Natural killer cell (primary cell): ENCODE data around the gene SNX30. TPM values are rescaled to one million over a fixed set of nuclear protein-coding genes. Genes with fewer than 3 reads are reported as not detected.

Experiments
- ATAC-seq, 3 donors: fragments of 150-1000 bp in 2 of 3; fragments of 200-7000 bp in 1 of 3; cut with Tn5 transposase; 1 replicate in 1 of 3; 2 replicates in 2 of 3; pipeline ENCODE4 v1.10.0; 2021; ENCODE audit warnings: mild to moderate bottlenecking in 2 of 3, moderate library complexity in 2 of 3
- DNase-seq, 2 donors: peaks; one replicate each; pipeline versions ENCODE4 v3.0.0 to v3.0.0-alpha.2; 2013 to 2021; ENCODE audit warnings: mixed read lengths in 1 of 2
- H3K27ac ChIP-seq: one replicate; pipeline ENCODE4 v1.5.1; 2013; ENCODE audit warnings: mild to moderate bottlenecking, low read length
- H3K27me3 ChIP-seq: one replicate; pipeline ENCODE4 v1.6.1; 2013; ENCODE audit warnings: low read length; ENCODE audit not compliant: control insufficient read depth, insufficient read depth
- H3K36me3 ChIP-seq: one replicate; pipeline ENCODE4 v1.6.1; 2013; ENCODE audit warnings: low read length; ENCODE audit not compliant: control insufficient read depth, insufficient read depth
- H3K4me1 ChIP-seq: one replicate; pipeline ENCODE4 v1.6.1; 2013; ENCODE audit warnings: low read length; ENCODE audit not compliant: control insufficient read depth, insufficient read depth
- H3K4me3 ChIP-seq: one replicate; pipeline ENCODE4 v1.5.1; 2013; ENCODE audit warnings: low read length
- H3K9me3 ChIP-seq: one replicate; pipeline ENCODE4 v1.6.1; 2013; ENCODE audit warnings: low read length; ENCODE audit not compliant: control insufficient read depth, insufficient read depth
- H3K27ac Mint-ChIP-seq, 2 donors: one replicate each; pipeline ENCODE4 v1.8.0; 2022; ENCODE audit warnings: mild to moderate bottlenecking in 2 of 2, mixed read lengths in 2 of 2, moderate library complexity in 1 of 2
- H3K27me3 Mint-ChIP-seq, 2 donors: one replicate each; pipeline ENCODE4 v1.8.0; 2022; ENCODE audit warnings: low read depth in 2 of 2, mixed read lengths in 2 of 2
- H3K36me3 Mint-ChIP-seq: one replicate; pipeline ENCODE4 v1.8.0; 2022; ENCODE audit warnings: mixed read lengths
- H3K4me1 Mint-ChIP-seq, 2 donors: one replicate each; pipeline ENCODE4 v1.8.0; 2022; ENCODE audit warnings: mixed read lengths in 2 of 2
- H3K4me3 Mint-ChIP-seq: one replicate; pipeline ENCODE4 v1.8.0; 2022; ENCODE audit warnings: mild to moderate bottlenecking, moderate library complexity, mixed read lengths
- H3K9me3 Mint-ChIP-seq, 2 donors: one replicate each; pipeline ENCODE4 v1.8.0; 2022; ENCODE audit warnings: mixed read lengths in 2 of 2
- WGBS: methylation state at CpG from one replicate; pipeline ENCODE4 v1.1.7; 2013; ENCODE audit warnings: missing lambda C conversion rate; ENCODE audit not compliant: insufficient coverage; 5-methylcytosine and 5-hydroxymethylcytosine counted together
- intact Hi-C: fragments of 100-400 bp; cut with micrococcal nuclease; formaldehyde crosslinking; loops from one replicate; pipeline ENCODE4 v1.14.2; 2022
- total RNA-seq, 4 donors: library from RNA; stranded (reverse); fragments of 120-200 nt in 1 of 4; gene quantifications; one replicate each; pipeline versions ENCODE4 v1.2.3 to v1.2.4, GENCODE V29; 2013 to 2022
- TF ChIP-seq, protein P1 (sequence below): fragments of 200-600 bp; IDR thresholded peaks from one replicate; pipeline ENCODE4 v1.8.0; 2022; ENCODE audit warnings: antibody characterized with exemption

SNX30 gene
- total RNA-seq, 3 donors from 2014 or later (not counting 1 experiment from before 2014, with no cell fraction given), result 8.5 to 10.5 (median 9.3) TPM

DNA sequence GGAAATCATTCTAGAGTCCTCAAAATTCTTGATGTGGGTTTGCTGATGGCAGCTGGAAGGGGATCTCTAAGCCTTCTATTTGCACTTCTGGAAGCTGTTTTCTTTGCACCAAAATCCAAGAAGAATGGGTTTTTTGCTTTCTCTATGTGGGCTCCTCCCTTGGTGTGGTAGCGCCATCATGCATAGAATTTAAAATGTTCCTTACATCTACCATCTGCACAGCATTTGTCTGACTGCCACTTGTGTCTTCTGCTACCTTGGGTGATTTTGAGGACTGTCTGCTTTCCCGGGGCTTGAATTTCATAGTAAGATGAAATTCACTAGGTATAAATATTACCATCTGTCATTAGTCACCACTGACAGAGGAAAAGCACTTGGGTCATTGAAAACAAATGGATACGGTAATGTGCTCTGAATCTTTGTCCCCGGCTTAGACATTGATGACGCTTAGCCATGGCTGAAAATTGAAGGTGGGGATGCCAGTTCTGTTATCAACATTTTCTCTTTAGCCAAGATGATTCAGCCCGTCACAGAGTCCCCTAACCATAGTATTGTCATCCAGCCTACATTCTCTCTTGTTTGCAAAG is 30.0 kb downstream of the SNX30 start:
- Mint-ChIP-seq H3K4me3 (no peak overlapping the region), H3K36me3 (no peaks in the 10 kb centered on the region), H3K4me1 (peaks cover 30 to 45% of the 10 kb centered on the region in 2 donors)

DNA sequence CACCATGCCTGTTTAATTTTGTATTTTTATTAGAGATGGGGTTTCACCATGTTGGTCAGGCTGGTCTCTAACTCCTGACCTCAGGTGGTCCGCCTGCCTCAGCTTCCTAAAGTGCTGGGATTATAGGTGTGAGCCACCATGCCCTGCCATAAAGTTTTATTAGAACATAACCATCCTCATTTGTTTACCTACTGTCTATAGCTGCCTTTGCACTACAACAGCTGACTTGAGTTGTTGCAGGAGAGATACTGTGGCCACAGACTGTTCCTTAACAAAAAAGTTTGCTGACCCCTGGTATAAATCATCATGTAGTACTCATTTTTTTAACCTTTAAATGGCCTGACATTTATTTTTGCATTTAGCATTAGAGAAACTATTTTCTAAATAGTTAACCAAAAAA is 31.7 kb downstream of the SNX30 start:
- no peaks in the 10 kb centered on the region for H3K9me3 Mint-ChIP-seq
- DNase-seq, result no peak
- H3K36me3 ChIP-seq, result no peaks in the 10 kb centered on the region
- H3K4me1 ChIP-seq, result peaks cover 11% of the 10 kb centered on the region
- no peaks in the 10 kb centered on the region for H3K9me3 ChIP-seq
- ATAC-seq, result no peak
- TF ChIP-seq, protein P1, sequence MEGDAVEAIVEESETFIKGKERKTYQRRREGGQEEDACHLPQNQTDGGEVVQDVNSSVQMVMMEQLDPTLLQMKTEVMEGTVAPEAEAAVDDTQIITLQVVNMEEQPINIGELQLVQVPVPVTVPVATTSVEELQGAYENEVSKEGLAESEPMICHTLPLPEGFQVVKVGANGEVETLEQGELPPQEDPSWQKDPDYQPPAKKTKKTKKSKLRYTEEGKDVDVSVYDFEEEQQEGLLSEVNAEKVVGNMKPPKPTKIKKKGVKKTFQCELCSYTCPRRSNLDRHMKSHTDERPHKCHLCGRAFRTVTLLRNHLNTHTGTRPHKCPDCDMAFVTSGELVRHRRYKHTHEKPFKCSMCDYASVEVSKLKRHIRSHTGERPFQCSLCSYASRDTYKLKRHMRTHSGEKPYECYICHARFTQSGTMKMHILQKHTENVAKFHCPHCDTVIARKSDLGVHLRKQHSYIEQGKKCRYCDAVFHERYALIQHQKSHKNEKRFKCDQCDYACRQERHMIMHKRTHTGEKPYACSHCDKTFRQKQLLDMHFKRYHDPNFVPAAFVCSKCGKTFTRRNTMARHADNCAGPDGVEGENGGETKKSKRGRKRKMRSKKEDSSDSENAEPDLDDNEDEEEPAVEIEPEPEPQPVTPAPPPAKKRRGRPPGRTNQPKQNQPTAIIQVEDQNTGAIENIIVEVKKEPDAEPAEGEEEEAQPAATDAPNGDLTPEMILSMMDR, result no peak
- H3K4me3 ChIP-seq, result no peak overlapping the region
- no peaks in the 10 kb centered on the region for H3K36me3 Mint-ChIP-seq
- H3K27me3 Mint-ChIP-seq, result no peaks in the 10 kb centered on the region
- 100% methylated on average over 1 of the region's 1 CpG for WGBS
- H3K27ac Mint-ChIP-seq, result no peak overlapping the region
- peaks cover 42 to 47% of the 10 kb centered on the region in 2 donors for H3K4me1 Mint-ChIP-seq
- H3K4me3 Mint-ChIP-seq, result no peak overlapping the region
- intact Hi-C loops, result no loop called here
- H3K27ac ChIP-seq, result no peak overlapping the region
- no peaks in the 10 kb centered on the region for H3K27me3 ChIP-seq

More for the DNA sequence above, 30.0 kb downstream of the SNX30 start:
- Histone ChIP-seq H3K36me3 (no peaks in the 10 kb centered on the region), H3K9me3 (no peaks in the 10 kb centered on the region), H3K4me1 (no peaks in the 10 kb centered on the region), H3K4me3 (no peak overlapping the region), H3K27me3 (no peaks in the 10 kb centered on the region), H3K27ac (no peak overlapping the region)
- no peaks in the 10 kb centered on the region for H3K9me3 Mint-ChIP-seq
- no peak overlapping the region for H3K27ac Mint-ChIP-seq
- TF ChIP-seq, protein P1, result no peak
- intact Hi-C loops, result no loop called here
- DNase-seq (no peak), ATAC-seq (no peak)
- WGBS, result 93% methylated on average over 4 of the region's 6 CpGs
- peaks cover 0 to 9% of the 10 kb centered on the region in 2 donors for H3K27me3 Mint-ChIP-seq

DNA sequence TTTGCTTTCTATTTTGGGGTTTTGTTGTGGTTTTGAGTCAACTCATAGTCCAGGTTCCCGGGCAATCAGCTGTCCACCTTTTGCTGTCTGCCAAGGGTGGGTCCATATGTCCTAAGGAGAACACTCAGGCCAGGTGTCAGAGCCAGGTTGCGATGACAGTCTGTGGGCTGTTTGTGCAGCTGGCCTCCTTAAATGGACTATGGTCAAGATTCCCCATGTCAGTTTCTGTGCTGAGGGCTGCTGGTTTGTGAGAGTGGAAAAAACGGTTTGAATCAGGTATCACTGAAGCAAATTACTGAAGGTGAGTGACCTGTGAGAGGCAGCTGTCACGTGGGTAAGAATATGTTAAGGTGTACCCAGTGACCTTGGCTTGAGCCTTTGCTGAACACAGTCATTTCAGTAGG is 33.0 kb downstream of the SNX30 start:
- ATAC-seq, result no peak
- Histone ChIP-seq H3K36me3 (no peaks in the 10 kb centered on the region), H3K27ac (no peak overlapping the region), H3K4me1 (peaks cover 11% of the 10 kb centered on the region), H3K27me3 (no peaks in the 10 kb centered on the region), H3K9me3 (no peaks in the 10 kb centered on the region), H3K4me3 (no peak overlapping the region)
- TF ChIP-seq, protein P1, result no peak
- H3K36me3 Mint-ChIP-seq, result no peaks in the 10 kb centered on the region
- H3K27ac Mint-ChIP-seq, result no peak overlapping the region
- H3K4me1 Mint-ChIP-seq, result peaks cover 41 to 43% of the 10 kb centered on the region in 2 donors
- intact Hi-C loops, result no loop called here
- no peaks in the 10 kb centered on the region for H3K9me3 Mint-ChIP-seq
- no peaks in the 10 kb centered on the region for H3K27me3 Mint-ChIP-seq
- DNase-seq, result no peak
- H3K4me3 Mint-ChIP-seq, result no peak overlapping the region
- WGBS, result 78% methylated on average over 4 of the region's 4 CpGs
